Glutamatergic neuron (in vitro differentiated cells): ENCODE data around the gene GPX2. TPM values are rescaled to one million over a fixed set of nuclear protein-coding genes. Genes with fewer than 3 reads are reported as not detected.
A peak's percentile ranks its signal among the peaks of the same experiment; 100 is the strongest.

ENCODE experiments used
- DNase-seq: peaks from one replicate; pipeline ENCODE4 v3.0.0; 2022
- H3K27ac Mint-ChIP-seq: one replicate; pipeline ENCODE4 v1.8.0; 2020; ENCODE audit warnings: mild to moderate bottlenecking, mixed read lengths, inconsistent platforms; ENCODE audit not compliant: unreplicated experiment
- H3K27me3 Mint-ChIP-seq: one replicate; pipeline ENCODE4 v1.8.0; 2020; ENCODE audit warnings: mild to moderate bottlenecking, moderate library complexity, mixed read lengths, inconsistent platforms; ENCODE audit not compliant: unreplicated experiment
- H3K36me3 Mint-ChIP-seq: one replicate; pipeline ENCODE4 v1.8.0; 2020; ENCODE audit warnings: mild to moderate bottlenecking, mixed read lengths, inconsistent platforms; ENCODE audit not compliant: unreplicated experiment
- H3K4me1 Mint-ChIP-seq: one replicate; pipeline ENCODE4 v1.8.0; 2020; ENCODE audit warnings: mild to moderate bottlenecking, low read depth, mixed read lengths, inconsistent platforms; ENCODE audit not compliant: unreplicated experiment
- H3K4me3 Mint-ChIP-seq: one replicate; pipeline ENCODE4 v1.8.0; 2020; ENCODE audit warnings: mild to moderate bottlenecking, mixed read lengths, inconsistent platforms; ENCODE audit not compliant: unreplicated experiment
- H3K9me3 Mint-ChIP-seq: one replicate; pipeline ENCODE4 v1.8.0; 2020; ENCODE audit warnings: mild to moderate bottlenecking, moderate library complexity, mixed read lengths, inconsistent platforms; ENCODE audit not compliant: unreplicated experiment
- CTCF ChIP-seq: fragments of 200-600 bp; sonication (generic); IDR thresholded peaks from one replicate; pipeline ENCODE4 v1.5.0; 2021; ENCODE audit not compliant: partially characterized antibody, unreplicated experiment
- total RNA-seq: library from RNA; stranded (reverse); fragmentation: NEBNext Ultra II Directional; extraction: Animal tissue kit (Norgen Biotek cat#: 25700); gene quantifications from one replicate; pipeline ENCODE4 v1.2.1, GENCODE V29; 2021; ENCODE audit not compliant: unreplicated experiment

The GPX2 gene
- total RNA-seq, 1 donor from 2014 or later = 1.3 TPM

GRCh38 chr14:64971943-64972791 lies 29.6 kb upstream of the GPX2 start, which contains the start of gene RAB15:
TSS of gene RAB15 (minus strand) at chr14:64972336. CDS start at chr14:64972076, 260 bp downstream.
- peak within 1 kb of the TSS; percentile 84 for H3K4me3 Mint-ChIP-seq
- H3K27ac Mint-ChIP-seq = peak within 1 kb of the TSS; percentile 59
- peaks cover 2% of the 10 kb centered on the region for H3K9me3 Mint-ChIP-seq
- no peak for TF ChIP-seq CTCF
- H3K27me3 Mint-ChIP-seq = peaks cover 13% of the 10 kb centered on the region
- peak; percentile 61 for DNase-seq
- no peaks in the 10 kb centered on the region for H3K36me3 Mint-ChIP-seq
- H3K4me1 Mint-ChIP-seq = peaks cover 19% of the 10 kb centered on the region

GRCh38 chr14:64971491-64971942 lies 29.0 kb upstream of the GPX2 start:
- peak overlapping the region; percentile 59 for H3K27ac Mint-ChIP-seq
- H3K36me3 Mint-ChIP-seq = peaks cover 3% of the 10 kb centered on the region
- peaks cover 13% of the 10 kb centered on the region for H3K27me3 Mint-ChIP-seq
- peak overlapping the region; percentile 84 for H3K4me3 Mint-ChIP-seq
- H3K4me1 Mint-ChIP-seq = peaks cover 21% of the 10 kb centered on the region
- TF ChIP-seq CTCF = no peak
- no peak for DNase-seq
- peaks cover 2% of the 10 kb centered on the region for H3K9me3 Mint-ChIP-seq

GRCh38 chr14:64970776-64971477 lies 28.4 kb upstream of the GPX2 start:
- DNase-seq = no peak
- H3K4me3 Mint-ChIP-seq = peak overlapping the region; percentile 84
- H3K4me1 Mint-ChIP-seq = peaks cover 22% of the 10 kb centered on the region
- H3K27me3 Mint-ChIP-seq = peaks cover 13% of the 10 kb centered on the region
- H3K36me3 Mint-ChIP-seq = peaks cover 4% of the 10 kb centered on the region
- no peak for TF ChIP-seq CTCF
- H3K9me3 Mint-ChIP-seq = peaks cover 2% of the 10 kb centered on the region
- H3K27ac Mint-ChIP-seq = peak overlapping the region; percentile 53

- H3K9me3 Mint-ChIP-seq = peaks cover 2% of the 10 kb centered on the region
- no peak for DNase-seq
- TF ChIP-seq CTCF = no peak
- H3K4me3 Mint-ChIP-seq = peak overlapping the region; percentile 84
- peaks cover 13% of the 10 kb centered on the region for H3K27me3 Mint-ChIP-seq
- H3K4me1 Mint-ChIP-seq = peaks cover 25% of the 10 kb centered on the region
- peak overlapping the region; percentile 40 for H3K27ac Mint-ChIP-seq
- peaks cover 4% of the 10 kb centered on the region for H3K36me3 Mint-ChIP-seq
Observed at GRCh38 chr14:64970041-64970440, 27.5 kb upstream of the GPX2 start.
